ENCODE data around the gene THAP12. TPM values are rescaled to one million over a fixed set of nuclear protein-coding genes. Genes with fewer than 3 reads are reported as not detected.
"Not testable (repeated sequence)": the region's sequence is repeated elsewhere in the genome, so short reads cannot be mapped to it uniquely, and the experiment has no call there.

The THAP12 gene
- total RNA-seq, 2 donors from 2014 or later = 39.6 to 46.2 TPM

- peaks cover 6% of the 10 kb centered on the region for H3K4me1 Mint-ChIP-seq
- Histone ChIP-seq H3K36me3 (ENCODE audit: control insufficient read depth, insufficient read depth, low read length) (no peaks in the 10 kb centered on the region), H3K4me3 (ENCODE audit: low read length) (no peak overlapping the region), H3K9ac (ENCODE audit: extremely low read depth, low read length, poor library complexity, severe bottlenecking) (no peak overlapping the region), H3K9me3 (ENCODE audit: control insufficient read depth, low read length) (no peaks in the 10 kb centered on the region), H3K4me1 (ENCODE audit: control insufficient read depth, insufficient read depth, low read length) (no peaks in the 10 kb centered on the region), H3K27me3 (ENCODE audit: control insufficient read depth, insufficient read depth, low read length, poor library complexity, severe bottlenecking) (peaks cover 68% of the 10 kb centered on the region), H3K27ac (ENCODE audit: low read depth, low read length) (no peak overlapping the region)
- no peaks in the 10 kb centered on the region for H3K9me3 Mint-ChIP-seq
- H3K36me3 Mint-ChIP-seq (ENCODE audit: low read depth) = no peaks in the 10 kb centered on the region
- WGBS, 2 experiments (ENCODE audit: insufficient coverage in 1 of 2, insufficient read length in 1 of 2) = 87 to 91% methylated on average over 5 to 6 of the region's 6 CpGs
- H3K27ac Mint-ChIP-seq = no peak overlapping the region
- no peak overlapping the region for H3K4me3 Mint-ChIP-seq
- DNase-seq = no peak
- TF ChIP-seq, protein P1, sequence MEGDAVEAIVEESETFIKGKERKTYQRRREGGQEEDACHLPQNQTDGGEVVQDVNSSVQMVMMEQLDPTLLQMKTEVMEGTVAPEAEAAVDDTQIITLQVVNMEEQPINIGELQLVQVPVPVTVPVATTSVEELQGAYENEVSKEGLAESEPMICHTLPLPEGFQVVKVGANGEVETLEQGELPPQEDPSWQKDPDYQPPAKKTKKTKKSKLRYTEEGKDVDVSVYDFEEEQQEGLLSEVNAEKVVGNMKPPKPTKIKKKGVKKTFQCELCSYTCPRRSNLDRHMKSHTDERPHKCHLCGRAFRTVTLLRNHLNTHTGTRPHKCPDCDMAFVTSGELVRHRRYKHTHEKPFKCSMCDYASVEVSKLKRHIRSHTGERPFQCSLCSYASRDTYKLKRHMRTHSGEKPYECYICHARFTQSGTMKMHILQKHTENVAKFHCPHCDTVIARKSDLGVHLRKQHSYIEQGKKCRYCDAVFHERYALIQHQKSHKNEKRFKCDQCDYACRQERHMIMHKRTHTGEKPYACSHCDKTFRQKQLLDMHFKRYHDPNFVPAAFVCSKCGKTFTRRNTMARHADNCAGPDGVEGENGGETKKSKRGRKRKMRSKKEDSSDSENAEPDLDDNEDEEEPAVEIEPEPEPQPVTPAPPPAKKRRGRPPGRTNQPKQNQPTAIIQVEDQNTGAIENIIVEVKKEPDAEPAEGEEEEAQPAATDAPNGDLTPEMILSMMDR (conservative IDR thresholded peaks at IDR 0.05) = no peak
- peaks cover 69% of the 10 kb centered on the region for H3K27me3 Mint-ChIP-seq (ENCODE audit: insufficient read depth)
These were observed 57.1 kb downstream of the THAP12 start for GRCh38 chr11:76323804-76324203.

- H3K9me3 ChIP-seq (ENCODE audit: control insufficient read depth, low read length); H3K4me3 ChIP-seq (ENCODE audit: low read length); H3K9ac ChIP-seq (ENCODE audit: extremely low read depth, low read length, poor library complexity, severe bottlenecking); DNase-seq; H3K36me3 Mint-ChIP-seq (ENCODE audit: low read depth); H3K4me1 Mint-ChIP-seq; H3K4me3 Mint-ChIP-seq; H3K9me3 Mint-ChIP-seq; H3K36me3 ChIP-seq (ENCODE audit: control insufficient read depth, insufficient read depth, low read length); H3K27ac Mint-ChIP-seq; H3K27ac ChIP-seq (ENCODE audit: low read depth, low read length); H3K4me1 ChIP-seq (ENCODE audit: control insufficient read depth, insufficient read depth, low read length): not testable (repeated sequence)
- peaks cover 69% of the 10 kb centered on the region for H3K27me3 Mint-ChIP-seq (ENCODE audit: insufficient read depth)
- H3K27me3 ChIP-seq (ENCODE audit: control insufficient read depth, insufficient read depth, low read length, poor library complexity, severe bottlenecking) = peaks cover 68% of the 10 kb centered on the region
- WGBS, 2 experiments (ENCODE audit: insufficient coverage in 1 of 2, insufficient read length in 1 of 2) = 90% methylated on average over 2 of the region's 2 CpGs; no CpG with 5 or more reads in 1 of the 2 experiments
These were observed 57.6 kb downstream of the THAP12 start for GRCh38 chr11:76323375-76323774.

DNA sequence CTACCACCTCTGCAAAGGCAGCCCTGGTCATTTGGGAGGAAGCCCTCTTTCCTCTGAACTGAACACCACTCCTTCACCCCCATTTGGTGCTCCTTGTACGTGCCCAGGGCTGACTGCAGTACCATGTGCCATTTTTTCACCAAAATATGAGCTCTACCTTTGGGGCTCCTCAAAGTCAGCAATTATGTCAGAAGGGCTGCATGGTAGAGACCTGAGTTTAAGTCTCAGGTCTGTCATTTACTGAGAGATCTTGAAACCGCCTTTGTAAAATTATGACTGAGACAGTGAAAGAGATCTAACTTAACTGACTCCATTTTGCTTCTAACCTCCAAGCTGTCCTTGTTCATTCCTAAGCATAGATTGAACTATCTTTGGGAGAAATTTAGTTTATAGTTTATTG lies 58.0 kb downstream of the THAP12 start:
- H3K36me3 Mint-ChIP-seq (ENCODE audit: low read depth) = no peaks in the 10 kb centered on the region
- H3K27ac ChIP-seq (ENCODE audit: low read depth, low read length) = no peak overlapping the region
- no peak for DNase-seq
- no peaks in the 10 kb centered on the region for H3K9me3 ChIP-seq (ENCODE audit: control insufficient read depth, low read length)
- H3K27me3 Mint-ChIP-seq (ENCODE audit: insufficient read depth) = peaks cover 73% of the 10 kb centered on the region
- TF ChIP-seq, protein P1 (conservative IDR thresholded peaks at IDR 0.05) = no peak
- 88 to 100% methylated on average over 1 to 2 of the region's 2 CpGs for whole genome bisulfite sequencing, 2 experiments (ENCODE audit: insufficient coverage in 1 of 2, insufficient read length in 1 of 2)
- H3K27me3 ChIP-seq (ENCODE audit: control insufficient read depth, insufficient read depth, low read length, poor library complexity, severe bottlenecking) = peaks cover 71% of the 10 kb centered on the region
- no peak overlapping the region for H3K27ac Mint-ChIP-seq
- H3K4me3 Mint-ChIP-seq = peak overlapping the region; percentile 22
- H3K4me1 Mint-ChIP-seq = peaks cover 6% of the 10 kb centered on the region
- no peaks in the 10 kb centered on the region for H3K9me3 Mint-ChIP-seq
- H3K9ac ChIP-seq (ENCODE audit: extremely low read depth, low read length, poor library complexity, severe bottlenecking) = no peak overlapping the region
- no peaks in the 10 kb centered on the region for H3K36me3 ChIP-seq (ENCODE audit: control insufficient read depth, insufficient read depth, low read length)
- no peaks in the 10 kb centered on the region for H3K4me1 ChIP-seq (ENCODE audit: control insufficient read depth, insufficient read depth, low read length)
- H3K4me3 ChIP-seq (ENCODE audit: low read length) = no peak overlapping the region

- DNase-seq = no peak
- WGBS, 2 experiments (ENCODE audit: insufficient coverage in 1 of 2, insufficient read length in 1 of 2) = 74 to 82% methylated on average over 5 of the region's 5 CpGs
- Histone ChIP-seq H3K9me3 (ENCODE audit: control insufficient read depth, low read length) (no peaks in the 10 kb centered on the region), H3K4me1 (ENCODE audit: control insufficient read depth, insufficient read depth, low read length) (no peaks in the 10 kb centered on the region), H3K4me3 (ENCODE audit: low read length) (peak overlapping the region; percentile 72), H3K36me3 (ENCODE audit: control insufficient read depth, insufficient read depth, low read length) (no peaks in the 10 kb centered on the region), H3K27ac (ENCODE audit: low read depth, low read length) (no peak overlapping the region), H3K27me3 (ENCODE audit: control insufficient read depth, insufficient read depth, low read length, poor library complexity, severe bottlenecking) (peaks cover 75% of the 10 kb centered on the region), H3K9ac (ENCODE audit: extremely low read depth, low read length, poor library complexity, severe bottlenecking) (no peak overlapping the region)
- peak overlapping the region; percentile 42 for H3K4me3 Mint-ChIP-seq
- H3K27ac Mint-ChIP-seq = no peak overlapping the region
- peaks cover 6% of the 10 kb centered on the region for H3K4me1 Mint-ChIP-seq
- TF ChIP-seq, protein P1 (conservative IDR thresholded peaks at IDR 0.05) = no peak
- H3K27me3 Mint-ChIP-seq (ENCODE audit: insufficient read depth) = peaks cover 77% of the 10 kb centered on the region
- H3K36me3 Mint-ChIP-seq (ENCODE audit: low read depth) = no peaks in the 10 kb centered on the region
- H3K9me3 Mint-ChIP-seq = no peaks in the 10 kb centered on the region
These were observed 58.4 kb downstream of the THAP12 start for GRCh38 chr11:76322540-76322939.

Data from endodermal cell (in vitro differentiated cells).